ENCODE data around the gene OR51M1. TPM values are rescaled to one million over a fixed set of nuclear protein-coding genes. Genes with fewer than 3 reads are reported as not detected.

The OR51M1 gene
- total and polyA plus RNA-seq, 9 of the 15 experiments (the other 6 are each of a cell fraction or from before 2014, with no cell fraction given): 0.01 to 0.18 (median 0.04) TPM; not detected in 6

- TF ChIP-seq TCF3 (CRISPR knock-in tag; IDR thresholded peaks at IDR 0.05) (no peak), FOXM1 (IDR thresholded peaks at IDR 0.05; ENCODE audit: low read depth) (no peak), FOXM1 (CRISPR knock-in tag; IDR thresholded peaks at IDR 0.05; ENCODE audit: low read depth) (no peak), EWSR1 (IDR thresholded peaks at IDR 0.05; ENCODE audit: borderline replicate concordance, low read depth, partially characterized antibody) (no peak)
Measured at GRCh38 chr11:5384335-5384734, 723 bp downstream of the OR51M1 start (continued).

DNA sequence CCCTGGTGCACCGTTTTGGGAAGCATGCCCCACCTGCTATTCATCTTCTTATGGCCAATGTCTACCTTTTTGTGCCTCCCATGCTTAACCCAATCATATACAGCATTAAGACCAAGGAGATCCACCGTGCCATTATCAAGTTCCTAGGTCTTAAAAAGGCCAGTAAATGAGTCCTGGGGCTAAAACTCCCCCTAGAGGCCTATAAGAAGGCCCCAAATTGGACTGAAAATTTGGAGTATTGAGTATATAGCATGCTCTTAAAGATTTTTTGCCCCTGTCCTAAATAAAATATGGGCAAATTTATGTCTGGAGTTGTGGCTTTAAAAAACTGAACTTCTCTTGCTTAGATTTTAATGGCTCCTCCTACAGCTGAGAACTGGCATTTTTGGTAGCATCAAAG lies 6.6 kb downstream of the OR51M1 start:
- Histone ChIP-seq H3K9ac (ENCODE audit: insufficient read depth in 1 of 2, low read depth in 2 of 2, low read length in 2 of 2) (no peak overlapping the region), H2AFZ (ENCODE audit: low read depth, low read length) (no peak overlapping the region), H3K4me1 (replicated peaks in 1 of 2; ENCODE audit: control insufficient read depth in 2 of 2, insufficient read depth in 2 of 2, low read length in 2 of 2) (no peaks in the 10 kb centered on the region), H3K4me3 (no peak overlapping the region), H3K27ac (ENCODE audit: extremely low read depth, low read depth, low read length) (no peak overlapping the region), H3K79me2 (ENCODE audit: control insufficient read depth, insufficient read depth, low read length) (peaks cover 80% of the 10 kb centered on the region), H3K27me3 (ENCODE audit: control insufficient read depth in 2 of 2, insufficient read depth in 2 of 2, low read length in 2 of 2) (no peaks in the 10 kb centered on the region), H3K36me3 (ENCODE audit: control insufficient read depth, insufficient read depth, low read length) (peaks cover 74% of the 10 kb centered on the region), H3K4me2 (ENCODE audit: insufficient read depth, low read length) (no peak overlapping the region), H3K9me3 (replicated peaks; ENCODE audit: control insufficient read depth, insufficient read depth, low read depth, low read length) (no peaks in the 10 kb centered on the region), H3K9me1 (ENCODE audit: control insufficient read depth, insufficient read depth, low read length) (no peaks in the 10 kb centered on the region), H4K20me1 (replicated peaks; ENCODE audit: control insufficient read depth, insufficient read depth, low read length) (peaks cover 3% of the 10 kb centered on the region; the same call in 1 of the 2 replicates)
- in situ Hi-C loops (cut with MboI) (no loop called here), intact Hi-C loops (cut with micrococcal nuclease) (no loop called here)
- ChIA-PET POLR2A (no interaction called here), CTCF (ENCODE audit: low intra/inter-chr PET ratio) (no interaction called here)
- DNase-seq (ENCODE audit: extremely low read depth in 1 of 4, low spot score in 3 of 4) (no peak), FAIRE-seq (no peak), ATAC-seq (peak; percentile 29; the same call in 1 of the 3 replicates)
- no TSS peak for BruUV-seq (replicated peaks)
- WGBS (ENCODE audit: insufficient coverage, low coverage, missing lambda C conversion rate): 52% methylated on average over 2 of the region's 2 CpGs
- TF ChIP-seq SIX5 (IDR thresholded peaks at IDR 0.05; ENCODE audit: borderline replicate concordance in 1 of 2, insufficient read depth in 1 of 2, low read depth in 1 of 2, low read length in 2 of 2): no peak
- TF ChIP-seq, protein P1, sequence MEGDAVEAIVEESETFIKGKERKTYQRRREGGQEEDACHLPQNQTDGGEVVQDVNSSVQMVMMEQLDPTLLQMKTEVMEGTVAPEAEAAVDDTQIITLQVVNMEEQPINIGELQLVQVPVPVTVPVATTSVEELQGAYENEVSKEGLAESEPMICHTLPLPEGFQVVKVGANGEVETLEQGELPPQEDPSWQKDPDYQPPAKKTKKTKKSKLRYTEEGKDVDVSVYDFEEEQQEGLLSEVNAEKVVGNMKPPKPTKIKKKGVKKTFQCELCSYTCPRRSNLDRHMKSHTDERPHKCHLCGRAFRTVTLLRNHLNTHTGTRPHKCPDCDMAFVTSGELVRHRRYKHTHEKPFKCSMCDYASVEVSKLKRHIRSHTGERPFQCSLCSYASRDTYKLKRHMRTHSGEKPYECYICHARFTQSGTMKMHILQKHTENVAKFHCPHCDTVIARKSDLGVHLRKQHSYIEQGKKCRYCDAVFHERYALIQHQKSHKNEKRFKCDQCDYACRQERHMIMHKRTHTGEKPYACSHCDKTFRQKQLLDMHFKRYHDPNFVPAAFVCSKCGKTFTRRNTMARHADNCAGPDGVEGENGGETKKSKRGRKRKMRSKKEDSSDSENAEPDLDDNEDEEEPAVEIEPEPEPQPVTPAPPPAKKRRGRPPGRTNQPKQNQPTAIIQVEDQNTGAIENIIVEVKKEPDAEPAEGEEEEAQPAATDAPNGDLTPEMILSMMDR (IDR thresholded peaks at IDR 0.05 in 2 of 3, conservative IDR thresholded peaks at IDR 0.05 in 1 of 3; ENCODE audit: insufficient read depth in 2 of 3, low read depth in 1 of 3, low read length in 3 of 3): peak in 2 of 3 experiments; percentile 7 to 33; a peak in 1 of 6 replicates
- TF ChIP-seq, protein P2, sequence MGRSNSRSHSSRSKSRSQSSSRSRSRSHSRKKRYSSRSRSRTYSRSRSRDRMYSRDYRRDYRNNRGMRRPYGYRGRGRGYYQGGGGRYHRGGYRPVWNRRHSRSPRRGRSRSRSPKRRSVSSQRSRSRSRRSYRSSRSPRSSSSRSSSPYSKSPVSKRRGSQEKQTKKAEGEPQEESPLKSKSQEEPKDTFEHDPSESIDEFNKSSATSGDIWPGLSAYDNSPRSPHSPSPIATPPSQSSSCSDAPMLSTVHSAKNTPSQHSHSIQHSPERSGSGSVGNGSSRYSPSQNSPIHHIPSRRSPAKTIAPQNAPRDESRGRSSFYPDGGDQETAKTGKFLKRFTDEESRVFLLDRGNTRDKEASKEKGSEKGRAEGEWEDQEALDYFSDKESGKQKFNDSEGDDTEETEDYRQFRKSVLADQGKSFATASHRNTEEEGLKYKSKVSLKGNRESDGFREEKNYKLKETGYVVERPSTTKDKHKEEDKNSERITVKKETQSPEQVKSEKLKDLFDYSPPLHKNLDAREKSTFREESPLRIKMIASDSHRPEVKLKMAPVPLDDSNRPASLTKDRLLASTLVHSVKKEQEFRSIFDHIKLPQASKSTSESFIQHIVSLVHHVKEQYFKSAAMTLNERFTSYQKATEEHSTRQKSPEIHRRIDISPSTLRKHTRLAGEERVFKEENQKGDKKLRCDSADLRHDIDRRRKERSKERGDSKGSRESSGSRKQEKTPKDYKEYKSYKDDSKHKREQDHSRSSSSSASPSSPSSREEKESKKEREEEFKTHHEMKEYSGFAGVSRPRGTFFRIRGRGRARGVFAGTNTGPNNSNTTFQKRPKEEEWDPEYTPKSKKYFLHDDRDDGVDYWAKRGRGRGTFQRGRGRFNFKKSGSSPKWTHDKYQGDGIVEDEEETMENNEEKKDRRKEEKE (IDR thresholded peaks at IDR 0.05; ENCODE audit: borderline replicate concordance in 1 of 2, control insufficient read depth in 1 of 2, low read depth in 2 of 2, low read length in 1 of 2): no peak
- TF ChIP-seq ZNF77 (CRISPR knock-in tag; IDR thresholded peaks at IDR 0.05): no peak
- TF ChIP-seq, protein P3, sequence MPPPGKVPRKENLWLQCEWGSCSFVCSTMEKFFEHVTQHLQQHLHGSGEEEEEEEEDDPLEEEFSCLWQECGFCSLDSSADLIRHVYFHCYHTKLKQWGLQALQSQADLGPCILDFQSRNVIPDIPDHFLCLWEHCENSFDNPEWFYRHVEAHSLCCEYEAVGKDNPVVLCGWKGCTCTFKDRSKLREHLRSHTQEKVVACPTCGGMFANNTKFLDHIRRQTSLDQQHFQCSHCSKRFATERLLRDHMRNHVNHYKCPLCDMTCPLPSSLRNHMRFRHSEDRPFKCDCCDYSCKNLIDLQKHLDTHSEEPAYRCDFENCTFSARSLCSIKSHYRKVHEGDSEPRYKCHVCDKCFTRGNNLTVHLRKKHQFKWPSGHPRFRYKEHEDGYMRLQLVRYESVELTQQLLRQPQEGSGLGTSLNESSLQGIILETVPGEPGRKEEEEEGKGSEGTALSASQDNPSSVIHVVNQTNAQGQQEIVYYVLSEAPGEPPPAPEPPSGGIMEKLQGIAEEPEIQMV (tag; conservative IDR thresholded peaks at IDR 0.05; ENCODE audit: low read depth): no peak

Data from K562 (cell line).